ENCODE results near the gene IGFLR1. TPM values are rescaled to one million over a fixed set of nuclear protein-coding genes. Genes with fewer than 3 reads are reported as not detected.
"Not testable (repeated sequence)": the region's sequence is repeated elsewhere in the genome, so short reads cannot be mapped to it uniquely, and the experiment has no call there.

IGFLR1 gene
- total RNA-seq, 2 donors from 2014 or later, result 5.4 to 6.9 TPM

GRCh38 chr19:35727956-35728706, 14.1 kb downstream of the IGFLR1 start:
- H3K9me3 ChIP-seq, result no peaks in the 10 kb centered on the region
- H3K4me3 ChIP-seq, result no peak overlapping the region
- no peak overlapping the region for H3K27ac ChIP-seq
- peaks cover 42% of the 10 kb centered on the region for H3K36me3 ChIP-seq
- H3K9ac ChIP-seq (ENCODE audit: low read depth in 2 of 2, low read length in 2 of 2), result no peak overlapping the region
- no peaks in the 10 kb centered on the region for H3K4me1 ChIP-seq
- no peak for DNase-seq
- intact Hi-C loops (cut with DNase I), result no loop called here
- TF ChIP-seq CTCF (IDR thresholded peaks at IDR 0.05), result no peak
- no peaks in the 10 kb centered on the region for H3K27me3 ChIP-seq

GRCh38 chr19:35727053-35727955, 14.9 kb downstream of the IGFLR1 start:
- H3K9ac ChIP-seq (ENCODE audit: low read depth in 2 of 2, low read length in 2 of 2), result no peak overlapping the region
- peaks cover 49% of the 10 kb centered on the region for H3K36me3 ChIP-seq
- no peak for DNase-seq
- no peaks in the 10 kb centered on the region for H3K9me3 ChIP-seq
- no peak for TF ChIP-seq CTCF (IDR thresholded peaks at IDR 0.05)
- H3K4me3 ChIP-seq, result no peak overlapping the region
- no peaks in the 10 kb centered on the region for H3K4me1 ChIP-seq
- intact Hi-C loops (cut with DNase I), result no loop called here
- H3K27ac ChIP-seq, result no peak overlapping the region
- no peaks in the 10 kb centered on the region for H3K27me3 ChIP-seq

- Histone ChIP-seq H3K27me3 (no peaks in the 10 kb centered on the region), H3K4me3 (no peak overlapping the region), H3K9ac (ENCODE audit: low read depth in 2 of 2, low read length in 2 of 2) (no peak overlapping the region), H3K4me1 (no peaks in the 10 kb centered on the region), H3K27ac (no peak overlapping the region), H3K9me3 (no peaks in the 10 kb centered on the region), H3K36me3 (peaks cover 46% of the 10 kb centered on the region)
- DNase-seq, result no peak
- intact Hi-C loops (cut with DNase I), result no loop called here
- no peak for TF ChIP-seq CTCF (IDR thresholded peaks at IDR 0.05)
Measured at GRCh38 chr19:35725216-35725861, 16.9 kb downstream of the IGFLR1 start.

GRCh38 chr19:35724560-35724959, 17.7 kb downstream of the IGFLR1 start:
- Histone ChIP-seq H3K9ac (ENCODE audit: low read depth in 2 of 2, low read length in 2 of 2) (no peak overlapping the region), H3K9me3 (no peaks in the 10 kb centered on the region), H3K36me3 (peaks cover 46% of the 10 kb centered on the region), H3K27me3 (no peaks in the 10 kb centered on the region), H3K4me1 (peaks cover 3% of the 10 kb centered on the region), H3K27ac (no peak overlapping the region), H3K4me3 (no peak overlapping the region)
- no peak for DNase-seq
- no peak for TF ChIP-seq CTCF (IDR thresholded peaks at IDR 0.05)
- intact Hi-C loops (cut with DNase I), result no loop called here

- intact Hi-C loops (cut with DNase I); H3K9ac ChIP-seq (ENCODE audit: low read depth in 2 of 2, low read length in 2 of 2): not testable (repeated sequence)
- peaks cover 43% of the 10 kb centered on the region for H3K36me3 ChIP-seq
Measured at GRCh38 chr19:35724132-35724531, 18.1 kb downstream of the IGFLR1 start.

More at GRCh38 chr19:35724132-35724531, 18.1 kb downstream of the IGFLR1 start:
- not testable (repeated sequence) for H3K9me3 ChIP-seq, DNase-seq, H3K27me3 ChIP-seq, H3K4me1 ChIP-seq, H3K4me3 ChIP-seq, H3K27ac ChIP-seq
